OCI-LY3 (cell line): Measurements from ENCODE around the gene OTOGL.

ENCODE experiments used
- CTCF ChIP-seq: fragments of 200-600, 300-600 bp; sonication (generic); IDR thresholded peaks from 2 replicates; pipeline ENCODE4 v1.5.1; 2014; ENCODE audit warnings: antibody characterized with exemption, low read length, low read depth
- EZH2phosphoT487 ChIP-seq: fragments of 200-600 bp; shearing (Covaris generic); IDR thresholded peaks from 2 replicates; pipeline ENCODE4 v1.6.1; 2018; ENCODE audit warnings: antibody characterized with exemption, mixed run types, low read depth

- TF ChIP-seq EZH2phosphoT487 (no peak), CTCF (no peak)
Measured at GRCh38 chr12:80272387-80272915, 173.1 kb downstream of the OTOGL start.
